Liver (tissue), 9 donors: ENCODE results near the gene TUBGCP6. TPM values are rescaled to one million over a fixed set of nuclear protein-coding genes. Genes with fewer than 3 reads are reported as not detected.
A peak's percentile ranks its signal among the peaks of the same experiment; 100 is the strongest.

Source experiments
- DNase-seq: peaks from one replicate; pipeline ENCODE4 v3.0.0-alpha.2; 2017; ENCODE audit warnings: low spot score
- H3K27ac ChIP-seq, 2 donors: one replicate each; pipeline ENCODE4 v1.7.0; 2013; ENCODE audit warnings: inconsistent platforms in 2 of 2, low read length in 2 of 2, control low read depth in 1 of 2, low read depth in 1 of 2, mild to moderate bottlenecking in 1 of 2
- H3K27me3 ChIP-seq, 4 donors: one replicate each; pipeline versions ENCODE4 v1.6.1 to v1.7.0; 2013; ENCODE audit warnings: low read length in 3 of 4, inconsistent platforms in 1 of 4, mild to moderate bottlenecking in 1 of 4, moderate library complexity in 1 of 4; ENCODE audit not compliant: control insufficient read depth in 4 of 4, insufficient read depth in 4 of 4
- H3K36me3 ChIP-seq, 4 donors: one replicate each; pipeline versions ENCODE4 v1.6.1 to v1.7.0; 2013; ENCODE audit warnings: low read length in 3 of 4, mild to moderate bottlenecking in 3 of 4, low read depth in 1 of 4, moderate library complexity in 1 of 4; ENCODE audit not compliant: control insufficient read depth in 4 of 4, insufficient read depth in 3 of 4
- H3K4me1 ChIP-seq, 4 donors: one replicate each; pipeline versions ENCODE4 v1.6.1 to v1.7.0; 2013; ENCODE audit warnings: low read length in 3 of 4, mild to moderate bottlenecking in 3 of 4, moderate library complexity in 1 of 4; ENCODE audit not compliant: control insufficient read depth in 4 of 4, insufficient read depth in 4 of 4
- H3K4me3 ChIP-seq, 3 donors: one replicate each; pipeline versions ENCODE4 v1.6.1 to v1.7.0; 2013; ENCODE audit warnings: low read length in 3 of 3, control low read depth in 1 of 3, low read depth in 1 of 3, mild to moderate bottlenecking in 1 of 3
- H3K9ac ChIP-seq, 2 donors: one replicate each; pipeline ENCODE4 v1.7.0; 2013; ENCODE audit warnings: low read length in 2 of 2, mild to moderate bottlenecking in 2 of 2, moderate library complexity in 2 of 2, control low read depth in 1 of 2, low read depth in 1 of 2
- H3K9me3 ChIP-seq, 4 donors: one replicate each; pipeline versions ENCODE4 v1.6.1 to v1.7.0; 2013; ENCODE audit warnings: low read length in 3 of 4; ENCODE audit not compliant: control insufficient read depth in 4 of 4
- CTCF ChIP-seq: fragments of 150-350 bp; IDR thresholded peaks from 2 replicates; pipeline ENCODE4 v1.5.1; 2017; ENCODE audit warnings: improper control_type of control experiment, low read depth, low read length; ENCODE audit not compliant: missing input control
- EGR1 ChIP-seq, 2 donors: IDR thresholded peaks; 2 replicates each; pipeline ENCODE4 v1.6.1; 2016 to 2018; ENCODE audit warnings: antibody characterized with exemption in 2 of 2, low read depth in 2 of 2
- FOXA1 ChIP-seq: IDR thresholded peaks from 2 replicates; pipeline ENCODE4 v1.6.1; 2016; ENCODE audit warnings: antibody characterized with exemption
- FOXA2 ChIP-seq: IDR thresholded peaks from 2 replicates; pipeline ENCODE4 v1.6.1; 2016; ENCODE audit warnings: antibody characterized with exemption
- GABPA ChIP-seq, 2 donors: IDR thresholded peaks in 1 of 2; conservative IDR thresholded peaks in 1 of 2; 2 replicates each; pipeline ENCODE4 v1.6.1; 2016; ENCODE audit warnings: antibody characterized with exemption in 2 of 2, mild to moderate bottlenecking in 1 of 2, moderate library complexity in 1 of 2
- HNF4A ChIP-seq, 2 donors: conservative IDR thresholded peaks; 2 replicates each; pipeline ENCODE4 v1.6.1; 2016; ENCODE audit warnings: antibody characterized with exemption in 2 of 2, mild to moderate bottlenecking in 2 of 2
- HNF4G ChIP-seq: IDR thresholded peaks from 2 replicates; pipeline ENCODE4 v1.6.1; 2016; ENCODE audit warnings: antibody characterized with exemption
- JUND ChIP-seq, 2 donors: IDR thresholded peaks; 2 replicates each; pipeline ENCODE4 v1.6.1; 2016; ENCODE audit warnings: antibody characterized with exemption in 2 of 2
- MAX ChIP-seq: IDR thresholded peaks from 2 replicates; pipeline ENCODE4 v1.6.1; 2016; ENCODE audit warnings: antibody characterized with exemption
- NR2F2 ChIP-seq: IDR thresholded peaks from 2 replicates; pipeline ENCODE4 v1.6.1; 2016; ENCODE audit warnings: antibody characterized with exemption
- REST ChIP-seq: IDR thresholded peaks from 2 replicates; pipeline ENCODE4 v1.6.1; 2016; ENCODE audit warnings: antibody characterized with exemption, mild to moderate bottlenecking
- RXRA ChIP-seq, 2 donors: IDR thresholded peaks; 2 replicates each; pipeline ENCODE4 v1.6.1; 2017 to 2018; ENCODE audit warnings: antibody characterized with exemption in 2 of 2, mild to moderate bottlenecking in 1 of 2
- SP1 ChIP-seq: IDR thresholded peaks from 2 replicates; pipeline ENCODE4 v1.6.1; 2018; ENCODE audit warnings: antibody characterized with exemption, mild to moderate bottlenecking
- TAF1 ChIP-seq: conservative IDR thresholded peaks from 2 replicates; pipeline ENCODE4 v1.6.1; 2016; ENCODE audit warnings: antibody characterized with exemption, mild to moderate bottlenecking
- YY1 ChIP-seq: IDR thresholded peaks from 2 replicates; pipeline ENCODE4 v1.6.1; 2016; ENCODE audit warnings: antibody characterized with exemption, mild to moderate bottlenecking
- ZBTB33 ChIP-seq: IDR thresholded peaks from 2 replicates; pipeline ENCODE4 v1.6.1; 2016; ENCODE audit warnings: antibody characterized with exemption
- WGBS: extraction: QIAGEN DNeasy Blood & Tissue Kit; methylation state at CpG from one replicate; pipeline ENCODE4 v1.1.7; 2013; 5-methylcytosine and 5-hydroxymethylcytosine counted together
- polyA plus RNA-seq, 2 donors: library from polyadenylated mRNA; stranded (reverse) in 1 of 2; unstranded in 1 of 2; fragments of 200-250 nt in 1 of 2; fragments of >200 nt in 1 of 2; fragmentation: Nextera tagmentation in 1 of 2; extraction: Ambion mirVana in 1 of 2; gene quantifications; one replicate each; pipeline versions ENCODE4 v1.2.1 to v1.2.3, GENCODE V29; 2013 to 2015
- total RNA-seq, 2 donors: library from RNA; depleted of rRNA; stranded (reverse); fragments of >200 nt; gene quantifications; one replicate each; pipeline ENCODE4 v1.2.3, GENCODE V29; 2014
- TF ChIP-seq, protein P1 (sequence below): IDR thresholded peaks from 2 replicates; pipeline ENCODE4 v1.6.1; 2016; ENCODE audit warnings: antibody characterized with exemption
- donor health status: healthy.
- donor health status: healthy.
- donor health status: healthy.
- donor health status: healthy.
- donor health status: healthy.

The TUBGCP6 gene
- total and polyA plus RNA-seq, 4 donors = 9.3 to 31.7 (median 16.4) TPM

DNA sequence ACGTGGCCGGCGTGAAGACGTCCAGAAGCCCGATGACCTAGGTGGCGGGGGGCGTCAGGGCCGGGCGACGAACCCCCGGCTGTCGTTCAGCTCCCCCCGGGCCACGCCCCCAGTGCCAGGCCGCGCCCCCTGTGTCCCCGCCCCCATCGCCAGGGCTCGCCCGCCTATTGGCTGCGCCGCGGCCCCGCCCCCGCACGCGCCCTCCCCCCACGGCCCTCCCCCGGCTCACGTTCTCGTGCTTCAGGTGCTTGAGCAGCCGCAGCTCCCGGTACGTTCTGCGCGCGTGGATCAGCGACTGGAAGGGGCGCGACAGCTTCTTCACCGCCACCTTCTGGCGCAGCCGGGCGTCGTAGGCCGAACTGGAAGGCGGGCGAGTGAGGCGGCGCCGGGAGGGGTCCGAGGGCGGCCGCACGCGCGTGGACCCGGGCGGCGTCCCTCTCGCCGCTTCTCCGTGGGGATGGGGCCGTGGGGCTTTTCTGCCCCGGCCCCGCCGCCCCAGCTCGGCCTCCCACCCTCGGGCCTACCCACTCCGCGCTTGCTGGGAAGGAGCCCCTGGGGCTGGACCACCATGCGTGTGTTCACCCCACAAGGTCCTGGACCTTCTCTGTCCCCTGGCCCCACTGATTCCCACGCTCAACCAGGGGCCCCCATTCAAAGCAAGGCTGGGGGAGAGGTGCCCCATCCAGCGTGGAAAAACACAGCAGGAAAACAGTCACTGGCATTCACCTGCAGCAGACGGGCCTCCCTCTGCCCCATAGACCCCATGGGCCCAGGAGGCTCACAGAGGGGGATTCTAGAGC is 23.0 kb upstream of the TUBGCP6 start:
- H3K36me3 ChIP-seq = no peaks in the 10 kb centered on the region
- no peak overlapping the region for H3K27ac ChIP-seq
- H3K4me1 ChIP-seq = peaks cover 30 to 46% (median 33%) of the 10 kb centered on the region in 4 donors
- peak overlapping the region in 2 of 3 donors; percentile 6 to 36 for H3K4me3 ChIP-seq
- DNase-seq = peak; percentile 53
- no peaks in the 10 kb centered on the region for H3K27me3 ChIP-seq
- no peaks in the 10 kb centered on the region for H3K9me3 ChIP-seq
- no peak for TF ChIP-seq GABPA (IDR thresholded peaks at IDR 0.05 in 1 of 2, conservative IDR thresholded peaks at IDR 0.05 in 1 of 2)
- peak; percentile 10 for TF ChIP-seq CTCF
- H3K9ac ChIP-seq = no peak overlapping the region
- WGBS = 7% methylated on average over 75 of the region's 75 CpGs

DNA sequence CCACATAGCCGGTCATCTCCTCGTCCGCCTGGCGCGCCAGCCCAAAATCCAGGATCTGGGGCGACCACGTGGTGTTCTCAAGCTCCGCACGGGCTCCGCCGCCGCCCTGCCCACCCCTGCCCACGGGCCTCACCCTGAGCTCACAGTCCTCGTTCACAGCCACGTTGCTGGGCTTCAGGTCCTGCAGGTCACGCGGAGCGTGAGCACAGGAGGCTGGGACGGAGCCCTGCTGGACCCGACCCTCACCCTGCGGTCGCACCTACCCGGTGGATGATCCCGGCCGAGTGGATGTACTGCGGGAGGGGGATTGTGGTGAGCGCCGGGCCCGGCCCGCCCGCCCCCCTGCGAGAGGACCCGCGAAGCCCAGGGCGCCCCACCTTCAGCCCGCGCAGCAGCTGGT is 22.2 kb upstream of the TUBGCP6 start:
- Histone ChIP-seq H3K4me1 (peaks cover 30 to 47% (median 36%) of the 10 kb centered on the region in 4 donors), H3K4me3 (peak overlapping the region in 1 of 3 donors; percentile 36), H3K36me3 (no peaks in the 10 kb centered on the region), H3K27me3 (no peaks in the 10 kb centered on the region), H3K9me3 (no peaks in the 10 kb centered on the region), H3K9ac (no peak overlapping the region), H3K27ac (no peak overlapping the region)
- DNase-seq = no peak
- TF ChIP-seq HNF4A (conservative IDR thresholded peaks at IDR 0.05) (no peak), CTCF (no peak), MAX (no peak), RXRA (IDR thresholded peaks at IDR 0.05) (no peak), ZBTB33 (no peak), YY1 (no peak), FOXA1 (no peak), NR2F2 (no peak), HNF4G (no peak), TAF1 (no peak), FOXA2 (no peak), REST (no peak), EGR1 (IDR thresholded peaks at IDR 0.05; ENCODE audit: low read depth in 2 of 2) (no peak), SP1 (no peak), JUND (IDR thresholded peaks at IDR 0.05) (no peak)
- TF ChIP-seq, protein P1, sequence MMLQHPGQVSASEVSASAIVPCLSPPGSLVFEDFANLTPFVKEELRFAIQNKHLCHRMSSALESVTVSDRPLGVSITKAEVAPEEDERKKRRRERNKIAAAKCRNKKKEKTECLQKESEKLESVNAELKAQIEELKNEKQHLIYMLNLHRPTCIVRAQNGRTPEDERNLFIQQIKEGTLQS = no peak
- 55% methylated on average over 37 of the region's 37 CpGs for WGBS
